ENCODE measurements around the gene SKA3.
"Not testable (repeated sequence)": the region's sequence is repeated elsewhere in the genome, so short reads cannot be mapped to it uniquely, and the experiment has no call there.

The SKA3 gene

GRCh38 chr13:21201456-21202190 is 25.3 kb upstream of the SKA3 start:
- H3K9me3 ChIP-seq (ENCODE audit: insufficient read depth, low read depth, low read length), result peaks cover 33% of the 10 kb centered on the region
- not testable (repeated sequence) for H3K4me3 ChIP-seq (ENCODE audit: low read length); H3K27ac ChIP-seq (ENCODE audit: low read length); H3K36me3 ChIP-seq (ENCODE audit: insufficient read depth, low read depth, low read length); H3K27me3 ChIP-seq (ENCODE audit: insufficient read depth, low read length); H3K9ac ChIP-seq (ENCODE audit: low read depth, low read length); H3K4me1 ChIP-seq (ENCODE audit: insufficient read depth, low read length)

DNA sequence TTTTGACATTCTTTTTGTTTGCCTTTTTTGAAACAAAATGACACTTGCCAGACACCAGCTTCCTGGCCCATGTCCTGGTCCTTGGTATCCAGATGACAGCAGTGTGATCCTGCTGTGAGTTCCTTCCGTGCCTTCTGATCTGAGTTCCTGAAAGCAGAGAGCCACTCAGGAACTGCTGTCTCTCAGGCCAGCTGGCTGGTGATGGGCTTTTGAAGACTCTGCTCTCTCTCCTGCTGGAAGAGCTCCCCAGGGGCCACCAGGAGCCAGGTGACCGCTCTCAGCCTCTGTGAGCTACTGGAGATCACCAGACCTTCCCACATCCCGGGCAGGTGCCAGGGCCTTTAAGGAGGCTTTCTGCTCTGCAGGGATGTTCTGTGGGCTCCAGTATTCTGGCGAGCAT is 22.0 kb upstream of the SKA3 start:
- not testable (repeated sequence) for H3K36me3 ChIP-seq (ENCODE audit: insufficient read depth, low read depth, low read length); H3K4me3 ChIP-seq (ENCODE audit: low read length); H3K4me1 ChIP-seq (ENCODE audit: insufficient read depth, low read length); H3K27me3 ChIP-seq (ENCODE audit: insufficient read depth, low read length); H3K27ac ChIP-seq (ENCODE audit: low read length); H3K9ac ChIP-seq (ENCODE audit: low read depth, low read length)
- H3K9me3 ChIP-seq (ENCODE audit: insufficient read depth, low read depth, low read length), result peaks cover 25% of the 10 kb centered on the region

DNA sequence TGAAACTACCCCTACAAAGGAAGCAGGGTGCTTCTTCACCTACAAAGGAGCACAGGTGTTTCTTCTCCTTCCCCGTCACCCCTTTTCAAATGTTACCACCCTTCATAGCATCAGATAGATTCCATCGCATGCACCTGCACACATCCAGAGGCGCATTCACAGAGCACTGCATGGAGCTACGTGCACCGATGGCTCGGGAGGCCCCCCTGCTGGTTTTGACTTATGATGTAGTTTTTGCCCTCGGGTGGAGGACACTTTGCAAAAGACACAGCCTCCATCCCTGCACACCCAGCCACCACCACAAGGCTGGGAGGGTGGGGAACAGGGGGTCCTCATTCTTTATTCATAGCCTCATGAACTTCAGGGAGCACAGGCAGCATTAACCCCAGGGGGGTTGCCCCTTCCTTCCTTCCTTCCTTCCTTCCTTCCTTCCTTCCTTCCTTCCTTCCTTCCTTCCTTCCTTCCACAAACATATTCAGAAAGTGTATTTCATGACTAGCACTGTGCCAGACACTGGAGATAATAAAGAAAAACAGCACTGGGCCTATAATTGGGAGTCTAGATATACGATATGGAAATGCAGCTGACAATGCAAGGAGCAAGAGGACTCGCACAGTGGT is 21.4 kb upstream of the SKA3 start:
- not testable (repeated sequence) for H3K27ac ChIP-seq (ENCODE audit: low read length); H3K4me3 ChIP-seq (ENCODE audit: low read length)

DNA sequence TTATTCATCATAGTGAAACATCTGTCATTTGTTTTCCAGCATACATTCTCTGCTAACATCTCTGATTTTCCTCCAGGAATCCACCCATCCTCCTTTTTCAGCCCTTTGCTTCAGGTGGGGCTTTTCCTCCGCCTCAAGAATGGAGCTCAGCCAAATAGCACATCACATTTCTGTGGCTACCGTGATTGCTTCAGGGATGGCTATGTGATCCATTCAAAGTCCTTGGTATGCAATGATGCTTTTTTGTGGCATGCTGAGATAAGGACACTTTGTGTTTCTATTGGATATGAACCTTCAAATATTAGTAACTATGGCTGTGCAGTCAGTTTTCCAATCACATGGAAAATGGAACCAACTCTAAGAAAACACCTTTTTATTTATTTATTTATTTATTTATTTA is 18.4 kb upstream of the SKA3 start:
- H3K4me1 ChIP-seq (ENCODE audit: insufficient read depth, low read length); H3K36me3 ChIP-seq (ENCODE audit: insufficient read depth, low read depth, low read length); H3K9ac ChIP-seq (ENCODE audit: low read depth, low read length); H3K27me3 ChIP-seq (ENCODE audit: insufficient read depth, low read length); H3K27ac ChIP-seq (ENCODE audit: low read length); H3K4me3 ChIP-seq (ENCODE audit: low read length); H3K9me3 ChIP-seq (ENCODE audit: insufficient read depth, low read depth, low read length): not testable (repeated sequence)

More for the DNA sequence above, 21.4 kb upstream of the SKA3 start:
- not testable (repeated sequence) for H3K27me3 ChIP-seq (ENCODE audit: insufficient read depth, low read length); H3K9ac ChIP-seq (ENCODE audit: low read depth, low read length); H3K36me3 ChIP-seq (ENCODE audit: insufficient read depth, low read depth, low read length); H3K4me1 ChIP-seq (ENCODE audit: insufficient read depth, low read length)
- peaks cover 25% of the 10 kb centered on the region for H3K9me3 ChIP-seq (ENCODE audit: insufficient read depth, low read depth, low read length)

- H3K9me3 ChIP-seq (ENCODE audit: insufficient read depth, low read depth, low read length); H3K9ac ChIP-seq (ENCODE audit: low read depth, low read length); H3K36me3 ChIP-seq (ENCODE audit: insufficient read depth, low read depth, low read length); H3K4me1 ChIP-seq (ENCODE audit: insufficient read depth, low read length); H3K4me3 ChIP-seq (ENCODE audit: low read length); H3K27me3 ChIP-seq (ENCODE audit: insufficient read depth, low read length); H3K27ac ChIP-seq (ENCODE audit: low read length): not testable (repeated sequence)
Measured at GRCh38 chr13:21186410-21186809, 10.1 kb upstream of the SKA3 start.

- Histone ChIP-seq H3K27me3 (ENCODE audit: insufficient read depth, low read length) (no peaks in the 10 kb centered on the region), H3K27ac (ENCODE audit: low read length) (no peak overlapping the region)
Measured at GRCh38 chr13:21181671-21182070, 5.3 kb upstream of the SKA3 start.

GRCh38 chr13:21176982-21177284 is 581 bp upstream of the SKA3 start:
- Histone ChIP-seq H3K36me3 (ENCODE audit: insufficient read depth, low read depth, low read length) (peaks cover 22% of the 10 kb centered on the region), H3K27me3 (ENCODE audit: insufficient read depth, low read length) (no peaks in the 10 kb centered on the region), H3K4me3 (ENCODE audit: low read length) (peak overlapping the region; percentile 97), H3K9ac (ENCODE audit: low read depth, low read length) (peak overlapping the region; percentile 94), H3K27ac (ENCODE audit: low read length) (peak overlapping the region; percentile 61), H3K9me3 (ENCODE audit: insufficient read depth, low read depth, low read length) (no peaks in the 10 kb centered on the region), H3K4me1 (ENCODE audit: insufficient read depth, low read length) (peaks cover 3% of the 10 kb centered on the region; the same call in 1 of the 2 replicates)

More at GRCh38 chr13:21181671-21182070, 5.3 kb upstream of the SKA3 start:
- no peak overlapping the region for H3K9ac ChIP-seq (ENCODE audit: low read depth, low read length)
- no peaks in the 10 kb centered on the region for H3K4me1 ChIP-seq (ENCODE audit: insufficient read depth, low read length)
- no peaks in the 10 kb centered on the region for H3K9me3 ChIP-seq (ENCODE audit: insufficient read depth, low read depth, low read length)
- H3K4me3 ChIP-seq (ENCODE audit: low read length), result no peak overlapping the region
- peaks cover 12% of the 10 kb centered on the region for H3K36me3 ChIP-seq (ENCODE audit: insufficient read depth, low read depth, low read length)

DNA sequence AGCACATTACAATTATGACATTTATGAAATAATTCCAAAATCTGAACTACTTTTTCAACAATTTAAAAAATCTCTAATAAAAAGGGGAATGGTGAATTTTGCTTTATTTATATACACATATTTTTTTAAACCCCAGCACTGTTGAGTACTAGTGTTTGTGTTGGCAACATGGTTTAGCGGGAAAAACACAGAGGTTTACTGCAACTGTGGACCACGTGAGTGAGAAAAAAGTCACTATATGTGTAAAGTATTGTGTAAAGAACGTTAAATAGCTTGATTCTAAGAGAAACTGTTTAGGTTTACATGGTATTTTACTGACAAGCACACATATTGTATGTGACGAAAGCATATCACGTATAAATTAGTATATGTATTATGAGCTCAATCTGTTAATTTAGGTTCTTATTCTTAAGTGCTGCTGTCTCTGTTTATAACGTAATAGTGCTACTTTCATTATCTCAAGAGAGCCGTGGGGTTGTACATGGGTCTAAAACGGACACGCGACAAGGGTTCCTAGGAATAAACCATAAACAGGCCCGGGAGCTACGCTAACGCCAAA is 617 bp downstream of the SKA3 start:
- H3K9ac ChIP-seq (ENCODE audit: low read depth, low read length), result peak overlapping the region; percentile 94
- H3K4me3 ChIP-seq (ENCODE audit: low read length), result peak overlapping the region; percentile 97
- H3K27me3 ChIP-seq (ENCODE audit: insufficient read depth, low read length), result no peaks in the 10 kb centered on the region
- H3K27ac ChIP-seq (ENCODE audit: low read length), result peak overlapping the region; percentile 71
- H3K36me3 ChIP-seq (ENCODE audit: insufficient read depth, low read depth, low read length), result peaks cover 34% of the 10 kb centered on the region
- H3K9me3 ChIP-seq (ENCODE audit: insufficient read depth, low read depth, low read length), result no peaks in the 10 kb centered on the region
- peaks cover 3% of the 10 kb centered on the region; the same call in 1 of the 2 replicates for H3K4me1 ChIP-seq (ENCODE audit: insufficient read depth, low read length)

GRCh38 chr13:21173767-21174166 is 2.6 kb downstream of the SKA3 start:
- not testable (repeated sequence) for H3K4me1 ChIP-seq (ENCODE audit: insufficient read depth, low read length); H3K27me3 ChIP-seq (ENCODE audit: insufficient read depth, low read length); H3K9ac ChIP-seq (ENCODE audit: low read depth, low read length); H3K9me3 ChIP-seq (ENCODE audit: insufficient read depth, low read depth, low read length); H3K4me3 ChIP-seq (ENCODE audit: low read length); H3K27ac ChIP-seq (ENCODE audit: low read length)
- H3K36me3 ChIP-seq (ENCODE audit: insufficient read depth, low read depth, low read length), result peaks cover 52% of the 10 kb centered on the region

- H3K27me3 ChIP-seq (ENCODE audit: insufficient read depth, low read length), result no peaks in the 10 kb centered on the region
- no peak overlapping the region for H3K27ac ChIP-seq (ENCODE audit: low read length)
- H3K9me3 ChIP-seq (ENCODE audit: insufficient read depth, low read depth, low read length), result no peaks in the 10 kb centered on the region
- no peak overlapping the region for H3K4me3 ChIP-seq (ENCODE audit: low read length)
- peaks cover 62% of the 10 kb centered on the region for H3K36me3 ChIP-seq (ENCODE audit: insufficient read depth, low read depth, low read length)
- H3K4me1 ChIP-seq (ENCODE audit: insufficient read depth, low read length), result peaks cover 3% of the 10 kb centered on the region; the same call in 1 of the 2 replicates
- H3K9ac ChIP-seq (ENCODE audit: low read depth, low read length), result no peak overlapping the region
Measured at GRCh38 chr13:21171420-21171819, 4.9 kb downstream of the SKA3 start.

- not testable (repeated sequence) for H3K27me3 ChIP-seq (ENCODE audit: insufficient read depth, low read length); H3K9ac ChIP-seq (ENCODE audit: low read depth, low read length); H3K4me1 ChIP-seq (ENCODE audit: insufficient read depth, low read length); H3K9me3 ChIP-seq (ENCODE audit: insufficient read depth, low read depth, low read length); H3K4me3 ChIP-seq (ENCODE audit: low read length); H3K27ac ChIP-seq (ENCODE audit: low read length)
- peaks cover 92% of the 10 kb centered on the region for H3K36me3 ChIP-seq (ENCODE audit: insufficient read depth, low read depth, low read length)
Measured at GRCh38 chr13:21165606-21166005, 10.7 kb downstream of the SKA3 start.

- H3K27me3 ChIP-seq (ENCODE audit: insufficient read depth, low read length), result no peaks in the 10 kb centered on the region
- H3K36me3 ChIP-seq (ENCODE audit: insufficient read depth, low read depth, low read length), result peaks cover 93% of the 10 kb centered on the region
Measured at GRCh38 chr13:21164631-21165030, 11.7 kb downstream of the SKA3 start.

More at GRCh38 chr13:21164631-21165030, 11.7 kb downstream of the SKA3 start:
- Histone ChIP-seq H3K9me3 (ENCODE audit: insufficient read depth, low read depth, low read length) (no peaks in the 10 kb centered on the region), H3K9ac (ENCODE audit: low read depth, low read length) (no peak overlapping the region), H3K4me3 (ENCODE audit: low read length) (no peak overlapping the region), H3K27ac (ENCODE audit: low read length) (no peak overlapping the region), H3K4me1 (ENCODE audit: insufficient read depth, low read length) (no peaks in the 10 kb centered on the region)

Data from iPS-20b (cell line).